HUDEP-2 (cell line): Measurements from ENCODE around the gene CTDSP2.
A peak's percentile ranks its signal among the peaks of the same experiment; 100 is the strongest.

Experiments used
- DNase-seq, 76 experiments: peaks; one replicate each; lab custom pipeline; 2025; ENCODE audit not compliant: unreplicated experiment in 76 of 76; lab: John Stamatoyannopoulos, UW

Gene CTDSP2

DNA sequence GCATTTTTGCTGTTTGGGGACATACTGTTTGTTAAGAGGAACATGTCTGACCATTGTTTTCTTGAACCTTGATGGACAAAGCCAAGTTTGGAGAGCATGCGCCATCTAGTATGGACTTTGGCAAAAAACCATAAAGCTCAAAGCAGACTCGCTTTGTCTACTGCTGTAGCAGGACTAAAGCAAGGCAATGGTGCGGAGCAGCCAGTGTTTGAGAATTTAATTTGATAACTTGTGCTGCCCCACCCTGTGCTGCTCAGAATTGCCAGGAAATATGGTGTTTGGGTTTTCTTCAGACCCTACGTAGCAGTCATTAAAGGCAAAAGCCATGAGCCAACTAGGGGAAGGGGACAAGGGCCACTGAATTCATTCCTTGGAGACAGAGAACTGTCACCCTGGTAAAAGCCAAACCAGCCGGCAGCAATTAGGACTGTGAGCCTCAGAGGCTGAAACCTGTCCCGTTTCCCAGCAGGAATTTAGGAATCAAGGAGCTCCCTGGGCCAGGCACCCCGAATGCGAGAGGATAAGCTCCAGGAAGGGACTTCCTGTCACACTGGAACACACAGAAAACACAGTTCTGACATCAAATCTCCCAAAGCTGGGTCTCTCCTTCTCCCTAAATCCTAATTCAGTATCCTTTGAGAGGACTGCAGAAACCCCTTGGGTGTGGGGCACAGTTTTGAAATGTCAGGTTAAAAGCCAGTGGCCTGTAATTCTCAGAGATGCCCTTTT, 29.1 kb downstream of the CTDSP2 start:
- DNase-seq: no peak

- peak in 3 of 76 experiments; percentile 12 to 17 (median 15) for DNase-seq
These were observed 29.7 kb downstream of the CTDSP2 start for GRCh38 chr12:57816855-57817151.

DNA sequence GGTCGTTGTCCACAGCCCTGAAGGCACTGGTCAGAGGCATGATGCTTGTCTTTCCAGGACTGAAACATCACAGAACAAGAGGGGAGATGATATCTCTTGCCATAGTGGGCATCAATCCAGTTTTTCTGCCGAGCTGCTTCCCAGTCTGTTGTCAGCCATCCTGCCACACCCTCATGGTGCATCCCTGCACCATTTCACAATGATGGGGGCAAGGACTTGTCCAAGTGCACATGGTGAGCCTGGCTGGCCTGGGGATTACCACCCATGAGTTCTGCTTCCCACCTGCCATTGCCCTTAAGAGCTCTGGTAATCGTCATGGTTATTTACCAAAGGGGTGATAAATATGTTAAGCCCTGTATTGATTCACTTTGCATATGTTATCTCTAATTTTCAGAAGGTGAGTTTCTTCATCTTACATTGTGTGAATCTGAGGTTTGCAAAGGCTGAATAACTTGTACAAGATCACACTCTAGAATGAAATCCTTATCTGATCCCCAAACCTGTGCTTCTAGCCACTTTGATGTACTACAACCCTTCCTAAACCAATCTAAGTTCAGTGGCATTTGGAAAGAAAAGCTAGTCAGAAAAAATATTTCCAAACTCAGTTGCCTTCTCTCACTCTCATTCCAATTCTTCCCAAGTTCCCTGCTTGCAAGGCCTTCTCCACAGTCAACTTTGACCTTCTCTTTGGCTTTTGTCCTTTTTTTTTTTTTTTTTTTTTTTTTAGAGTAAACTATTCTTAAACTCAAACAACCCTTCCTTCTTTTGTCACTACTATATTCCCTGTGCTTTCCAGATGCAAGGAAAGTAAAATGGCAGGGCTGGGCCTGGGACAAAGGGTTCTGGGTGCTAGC, 30.3 kb downstream of the CTDSP2 start:
- peak in 1 of 76 experiments; percentile 2 for DNase-seq

GRCh38 chr12:57815177-57816000, 31.1 kb downstream of the CTDSP2 start:
- DNase-seq: peak in 2 of 76 experiments; percentile 16 to 21

DNA sequence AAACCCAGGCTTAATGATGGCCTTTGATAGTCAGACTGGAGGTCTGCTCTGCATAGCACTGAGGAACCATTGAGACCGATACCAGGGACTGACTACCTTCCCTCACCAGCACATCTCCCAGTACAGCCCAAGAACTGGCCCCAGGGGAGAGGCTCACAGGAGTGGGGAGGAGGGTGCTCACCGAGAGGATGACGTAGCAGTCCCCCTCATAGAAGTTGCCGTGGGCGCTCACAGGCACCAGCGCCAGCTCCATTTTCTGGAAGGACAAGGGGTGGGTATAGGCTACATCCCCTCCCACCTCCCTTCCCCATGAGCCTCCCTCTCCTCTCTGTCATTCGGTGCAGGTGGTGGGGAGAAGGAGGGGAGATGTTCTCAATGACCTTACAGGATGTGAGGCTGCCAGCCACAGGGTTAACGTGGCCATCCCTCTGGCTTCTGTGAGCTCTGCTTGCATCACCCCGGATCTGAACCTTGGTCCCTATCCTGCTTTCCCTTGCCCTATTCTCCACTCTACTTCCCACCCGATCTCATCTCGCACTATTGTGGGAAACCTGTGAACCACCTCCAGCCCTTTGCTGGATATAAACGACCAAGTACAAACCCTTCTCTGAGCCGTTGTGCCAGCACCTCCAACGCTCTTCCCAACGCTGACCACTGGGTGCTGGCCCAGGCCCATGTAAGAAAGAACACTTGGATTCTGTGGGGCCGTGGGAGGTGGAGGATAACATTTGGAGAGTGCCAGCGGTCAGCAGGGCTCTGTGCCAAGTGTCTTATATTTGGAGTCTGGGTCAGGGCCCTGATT, 32.4 kb downstream of the CTDSP2 start:
- no peak for DNase-seq

DNA sequence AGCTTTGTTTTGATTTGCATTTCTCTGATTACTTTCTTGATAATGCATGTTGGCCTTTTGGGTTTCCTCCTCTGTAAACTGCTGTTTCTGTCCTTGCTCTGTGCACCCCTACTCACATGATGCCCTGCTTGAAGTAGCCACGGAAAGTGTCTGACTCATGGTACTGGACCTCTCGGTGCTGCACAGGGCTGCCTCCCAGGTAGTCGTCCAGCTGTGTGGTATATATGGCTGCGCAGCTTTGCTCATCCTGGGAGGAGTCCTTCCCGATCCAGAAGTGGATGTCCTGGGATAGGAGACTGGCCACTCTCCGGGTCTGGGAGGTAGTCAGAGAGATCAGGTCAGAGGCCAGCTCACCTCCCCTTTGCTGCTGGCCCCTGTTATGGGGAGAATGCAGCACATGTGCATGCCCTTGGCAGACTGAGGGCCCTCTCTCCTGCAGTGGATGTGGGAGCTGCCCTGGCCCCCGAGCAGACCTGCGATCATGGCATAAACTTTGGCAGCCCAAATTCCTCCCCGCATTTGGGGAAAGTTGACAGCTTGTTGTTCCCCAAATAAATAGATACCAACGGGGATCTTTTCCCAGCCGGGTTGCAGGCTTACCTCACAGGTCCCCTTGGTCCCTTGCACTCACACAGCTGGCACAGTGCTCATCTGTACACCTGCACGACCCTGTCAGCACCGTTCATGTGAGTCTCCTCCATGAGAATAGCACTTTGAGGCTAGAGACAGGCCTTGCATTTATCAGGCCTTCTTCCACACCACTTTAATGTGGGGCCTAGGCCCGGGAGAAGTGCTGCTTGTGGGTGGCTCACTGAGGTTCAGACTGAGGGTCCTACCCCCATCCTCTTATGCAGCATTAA, 33.2 kb downstream of the CTDSP2 start:
- no peak for DNase-seq

- no peak for DNase-seq
These were observed 35.3 kb downstream of the CTDSP2 start for GRCh38 chr12:57811028-57811755.

GRCh38 chr12:57810450-57810849, 36.1 kb downstream of the CTDSP2 start:
- DNase-seq: peak in 49 of 76 experiments; percentile 2 to 77 (median 36)

GRCh38 chr12:57809425-57809824, 37.1 kb downstream of the CTDSP2 start:
- no peak for DNase-seq

DNA sequence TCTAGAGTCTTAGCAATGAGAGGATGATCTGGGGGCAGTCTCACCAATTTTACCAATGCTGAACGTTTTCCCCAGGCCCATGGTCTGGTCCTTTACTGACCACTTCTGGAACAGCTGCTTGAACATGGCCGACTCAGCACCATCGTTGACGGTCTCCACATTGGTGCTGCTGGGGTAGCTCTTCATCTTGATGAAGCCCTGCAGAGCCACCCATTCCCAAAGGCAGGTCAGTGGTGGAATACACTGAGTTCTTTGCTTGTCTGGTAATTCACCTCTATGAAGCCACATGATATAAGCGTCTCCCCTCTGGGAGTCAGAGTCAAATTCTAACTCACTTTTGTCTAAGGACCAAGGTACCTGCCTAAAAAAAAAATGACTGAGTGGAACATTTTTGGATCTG, 38.2 kb downstream of the CTDSP2 start:
- no peak for DNase-seq

DNA sequence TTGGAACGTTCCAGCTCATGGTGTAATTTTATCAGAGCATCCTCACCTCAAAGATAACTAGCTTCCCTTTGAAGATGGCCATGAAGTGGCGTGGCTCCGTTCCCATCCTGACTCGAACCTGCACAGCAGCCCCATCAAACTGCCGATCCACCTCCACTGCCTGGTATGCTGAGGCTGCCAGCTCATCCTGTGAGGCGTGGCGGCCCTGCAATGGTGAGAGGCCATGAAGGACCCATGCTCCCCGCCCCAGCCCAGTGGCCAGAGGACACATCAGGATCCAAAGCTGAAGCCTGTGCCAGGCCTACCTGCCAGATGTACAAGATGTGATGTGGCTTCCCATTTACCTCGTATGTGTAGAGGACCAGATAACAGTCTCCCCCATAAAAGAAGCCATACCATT, 39.2 kb downstream of the CTDSP2 start:
- no peak for DNase-seq

- no peak for DNase-seq
These were observed 39.9 kb downstream of the CTDSP2 start for GRCh38 chr12:57806677-57807076.

GRCh38 chr12:57803319-57803893, 43.1 kb downstream of the CTDSP2 start:
- DNase-seq: peak in 14 of 76 experiments; percentile 2 to 34 (median 8)

DNA sequence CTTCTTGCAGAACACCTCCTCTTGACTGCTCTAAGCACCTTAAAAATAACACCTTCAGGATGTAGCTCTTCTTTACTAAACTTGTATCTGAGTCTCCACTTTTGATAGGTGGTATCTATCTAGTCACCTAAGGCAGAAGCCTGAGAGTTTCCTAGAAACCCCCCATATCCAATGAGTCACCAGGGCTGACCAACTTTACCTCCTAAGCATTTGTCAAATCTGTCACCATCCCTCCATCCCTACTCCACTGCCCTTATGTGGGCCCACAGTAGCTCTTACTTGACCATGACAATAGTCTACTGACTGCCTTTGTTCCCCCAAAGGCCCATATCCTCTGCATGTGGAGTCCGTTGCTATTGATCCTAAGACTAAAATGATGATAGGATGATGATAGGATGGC, 43.9 kb downstream of the CTDSP2 start:
- no peak for DNase-seq

- DNase-seq: no peak
These were observed 45.6 kb downstream of the CTDSP2 start for GRCh38 chr12:57800965-57801364.

GRCh38 chr12:57797933-57798332, 48.6 kb downstream of the CTDSP2 start:
- no peak for DNase-seq

DNA sequence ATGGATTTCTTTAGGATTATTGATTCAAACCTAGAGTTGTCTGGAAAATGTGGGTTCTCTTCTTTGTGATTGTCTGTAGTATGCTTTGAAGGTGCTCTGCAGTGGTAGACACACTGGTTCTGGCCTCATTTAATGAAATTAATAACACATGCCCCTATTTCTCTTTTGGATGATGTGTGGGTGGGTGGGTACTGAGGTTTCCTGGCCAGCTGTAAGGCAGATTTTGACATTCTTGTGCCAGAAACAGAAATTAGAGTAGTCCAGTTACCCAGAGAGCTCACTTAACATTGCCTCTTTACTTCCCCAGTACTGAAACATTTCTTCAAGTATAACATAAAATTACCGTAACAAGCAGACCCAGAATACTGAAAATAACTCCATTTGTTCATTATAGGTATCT, 49.5 kb downstream of the CTDSP2 start:
- no peak for DNase-seq

DNA sequence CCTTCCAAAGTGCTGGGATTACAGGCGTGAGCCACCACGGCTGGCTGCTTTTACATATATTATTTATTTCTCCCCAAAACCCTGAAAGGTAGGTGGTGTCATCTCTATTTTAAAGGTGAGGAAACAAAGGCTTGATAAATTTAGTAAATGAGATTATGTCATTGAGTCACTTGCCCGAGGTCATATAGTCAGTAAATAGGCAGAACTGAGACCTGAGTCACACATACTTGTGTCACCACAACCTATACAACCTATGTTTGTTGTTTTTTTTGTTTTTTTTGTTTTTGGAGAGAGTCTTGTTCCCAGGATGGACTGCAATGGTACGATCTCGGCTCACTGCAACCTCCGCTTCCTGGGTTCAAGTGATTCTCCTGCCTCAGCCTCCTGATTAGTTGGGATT, 51.2 kb downstream of the CTDSP2 start:
- no peak for DNase-seq

- no peak for DNase-seq
These were observed 52.6 kb downstream of the CTDSP2 start for GRCh38 chr12:57793920-57794319.
